SK-N-SH treated with all-trans-retinoic acid at 6 μM for 48 hours (cell line): ENCODE measurements around the gene SCAMP3.
A peak's percentile ranks its signal among the peaks of the same experiment; 100 is the strongest.
"Not testable (repeated sequence)": the region's sequence is repeated elsewhere in the genome, so short reads cannot be mapped to it uniquely, and the experiment has no call there.

ENCODE experiments used
- ATAC-seq: fragments of 200-7000 bp; cut with Tn5 transposase; 3 replicates; pipeline ENCODE4 v1.9.1; 2020; ENCODE audit warnings: mild to moderate bottlenecking, moderate library complexity
- ARNTL ChIP-seq: fragments of 450-650 bp; formaldehyde crosslinking; IDR thresholded peaks from 2 replicates; pipeline ENCODE4 v1.5.0; 2020; ENCODE audit warnings: low read depth, mild to moderate bottlenecking, moderate library complexity, borderline replicate concordance
- BACH2 ChIP-seq: fragments of 250-450 bp; sonication (Bioruptor Pico); IDR thresholded peaks from 2 replicates; pipeline ENCODE4 v1.9.0; 2021; ENCODE audit warnings: mild to moderate bottlenecking, borderline replicate concordance
- CSDC2 ChIP-seq: fragments of 250-450 bp; sonication (Bioruptor Pico); IDR thresholded peaks from 2 replicates; pipeline ENCODE4 v1.5.0; 2020; ENCODE audit warnings: mild to moderate bottlenecking, moderate library complexity
- ESRRG ChIP-seq: fragments of 250-450 bp; sonication (Bioruptor Pico); IDR thresholded peaks from 2 replicates; pipeline ENCODE4 v1.6.1; 2021; ENCODE audit warnings: mild to moderate bottlenecking
- ISL1 ChIP-seq: fragments of 250-450 bp; sonication (Bioruptor Pico); IDR thresholded peaks from 2 replicates; pipeline ENCODE4 v2.1.2; 2022; ENCODE audit warnings: mild to moderate bottlenecking, moderate library complexity
- OSR1 ChIP-seq: fragments of 250-450 bp; sonication (Bioruptor Pico); IDR thresholded peaks from 2 replicates; pipeline ENCODE4 v1.8.0; 2022; ENCODE audit warnings: moderate library complexity, mild to moderate bottlenecking, inconsistent platforms
- PPARA ChIP-seq: fragments of 250-450 bp; sonication (Bioruptor Pico); IDR thresholded peaks from 2 replicates; pipeline ENCODE4 v1.5.0; 2020; ENCODE audit warnings: mild to moderate bottlenecking, borderline replicate concordance
- SNAI2 ChIP-seq: fragments of 250-450 bp; sonication (Bioruptor Pico); IDR thresholded peaks from 2 replicates; pipeline ENCODE4 v1.5.0; 2020; ENCODE audit warnings: mild to moderate bottlenecking, moderate library complexity
- TCF4 ChIP-seq: fragments of 250-450 bp; sonication (Bioruptor Pico); IDR thresholded peaks from 2 replicates; pipeline ENCODE4 v1.8.0; 2021; ENCODE audit warnings: mild to moderate bottlenecking, moderate library complexity, borderline replicate concordance
- TOX ChIP-seq: fragments of 250-450 bp; sonication (Bioruptor Pico); IDR thresholded peaks from 2 replicates; pipeline ENCODE4 v1.8.0; 2021; ENCODE audit warnings: mild to moderate bottlenecking, moderate library complexity, borderline replicate concordance
- ZC3H10 ChIP-seq: fragments of 250-450 bp; sonication (Bioruptor Pico); IDR thresholded peaks from 2 replicates; pipeline ENCODE4 v1.5.1; 2021; ENCODE audit warnings: mild to moderate bottlenecking, moderate library complexity
- ZFP3 ChIP-seq: fragments of 250-450 bp; sonication (Bioruptor Pico); IDR thresholded peaks from 2 replicates; pipeline ENCODE4 v1.5.0; 2020; ENCODE audit warnings: mild to moderate bottlenecking, moderate library complexity
- ZFP30 ChIP-seq: fragments of 450-650 bp; formaldehyde crosslinking; IDR thresholded peaks from 2 replicates; pipeline ENCODE4 v1.5.0; 2022; ENCODE audit warnings: mild to moderate bottlenecking, moderate library complexity
- ZNF565 ChIP-seq: fragments of 450-650 bp; formaldehyde crosslinking; conservative IDR thresholded peaks from 2 replicates; pipeline ENCODE4 v1.5.0; 2020; ENCODE audit warnings: low read depth, mild to moderate bottlenecking, moderate library complexity
- ZNF70 ChIP-seq: fragments of 450-650 bp; formaldehyde crosslinking; IDR thresholded peaks from 2 replicates; pipeline ENCODE4 v1.5.0; 2020; ENCODE audit warnings: mild to moderate bottlenecking, moderate library complexity
- ZNF8 ChIP-seq: fragments of 450-650 bp; formaldehyde crosslinking; IDR thresholded peaks from 2 replicates; pipeline ENCODE4 v1.5.0; 2020; ENCODE audit warnings: mild to moderate bottlenecking, moderate library complexity
- TF ChIP-seq, protein P1 (sequence below): fragments of 250-450 bp; sonication (Bioruptor Pico); IDR thresholded peaks from 2 replicates; pipeline ENCODE4 v1.5.1; 2021; ENCODE audit warnings: mild to moderate bottlenecking, moderate library complexity
- TF ChIP-seq, protein P2 (sequence below): fragments of 250-450 bp; sonication (Bioruptor Pico); IDR thresholded peaks from 2 replicates; pipeline ENCODE4 v1.8.0; 2021; ENCODE audit warnings: low read depth, mild to moderate bottlenecking, moderate library complexity, borderline replicate concordance
- TF ChIP-seq, protein P3 (sequence below): fragments of 250-450 bp; sonication (Bioruptor Pico); IDR thresholded peaks from 2 replicates; pipeline ENCODE4 v1.5.0; 2020; ENCODE audit warnings: mild to moderate bottlenecking, moderate library complexity

The SCAMP3 gene

DNA sequence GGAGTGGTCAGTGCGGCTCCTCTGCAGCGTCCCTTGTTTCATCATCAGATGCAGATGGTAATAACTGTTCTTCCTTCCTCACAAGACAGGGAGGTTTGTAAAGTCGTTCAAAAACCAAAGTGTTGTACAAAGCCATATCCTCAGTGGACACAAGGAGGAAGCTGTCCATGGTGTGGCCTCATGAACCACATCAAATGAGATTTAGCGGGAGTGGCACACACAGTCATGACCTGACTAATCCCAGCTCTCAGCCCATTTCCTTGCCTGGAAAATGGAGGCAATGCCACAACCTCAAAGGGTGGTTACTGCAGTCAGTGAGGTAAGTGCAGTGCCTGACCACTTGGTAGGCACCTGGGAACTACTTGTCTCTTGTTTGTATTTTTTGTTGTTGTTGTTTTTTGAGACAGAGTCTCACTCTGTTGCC, 20.3 kb downstream of the SCAMP3 start:
- ATAC-seq, result no peak
- TF ChIP-seq ZFP30 (CRISPR knock-in tag) (no peak), TCF4 (CRISPR knock-in tag) (no peak), ISL1 (no peak), ARNTL (no peak), OSR1 (no peak)
- TF ChIP-seq, protein P1, sequence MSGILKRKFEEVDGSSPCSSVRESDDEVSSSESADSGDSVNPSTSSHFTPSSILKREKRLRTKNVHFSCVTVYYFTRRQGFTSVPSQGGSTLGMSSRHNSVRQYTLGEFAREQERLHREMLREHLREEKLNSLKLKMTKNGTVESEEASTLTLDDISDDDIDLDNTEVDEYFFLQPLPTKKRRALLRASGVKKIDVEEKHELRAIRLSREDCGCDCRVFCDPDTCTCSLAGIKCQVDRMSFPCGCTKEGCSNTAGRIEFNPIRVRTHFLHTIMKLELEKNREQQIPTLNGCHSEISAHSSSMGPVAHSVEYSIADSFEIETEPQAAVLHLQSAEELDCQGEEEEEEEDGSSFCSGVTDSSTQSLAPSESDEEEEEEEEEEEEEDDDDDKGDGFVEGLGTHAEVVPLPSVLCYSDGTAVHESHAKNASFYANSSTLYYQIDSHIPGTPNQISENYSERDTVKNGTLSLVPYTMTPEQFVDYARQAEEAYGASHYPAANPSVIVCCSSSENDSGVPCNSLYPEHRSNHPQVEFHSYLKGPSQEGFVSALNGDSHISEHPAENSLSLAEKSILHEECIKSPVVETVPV (CRISPR knock-in tag), result no peak
- TF ChIP-seq, protein P2, sequence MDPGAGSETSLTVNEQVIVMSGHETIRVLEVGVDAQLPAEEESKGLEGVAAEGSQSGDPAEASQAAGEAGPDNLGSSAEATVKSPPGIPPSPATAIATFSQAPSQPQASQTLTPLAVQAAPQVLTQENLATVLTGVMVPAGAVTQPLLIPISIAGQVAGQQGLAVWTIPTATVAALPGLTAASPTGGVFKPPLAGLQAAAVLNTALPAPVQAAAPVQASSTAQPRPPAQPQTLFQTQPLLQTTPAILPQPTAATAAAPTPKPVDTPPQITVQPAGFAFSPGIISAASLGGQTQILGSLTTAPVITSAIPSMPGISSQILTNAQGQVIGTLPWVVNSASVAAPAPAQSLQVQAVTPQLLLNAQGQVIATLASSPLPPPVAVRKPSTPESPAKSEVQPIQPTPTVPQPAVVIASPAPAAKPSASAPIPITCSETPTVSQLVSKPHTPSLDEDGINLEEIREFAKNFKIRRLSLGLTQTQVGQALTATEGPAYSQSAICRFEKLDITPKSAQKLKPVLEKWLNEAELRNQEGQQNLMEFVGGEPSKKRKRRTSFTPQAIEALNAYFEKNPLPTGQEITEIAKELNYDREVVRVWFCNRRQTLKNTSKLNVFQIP, result no peak

DNA sequence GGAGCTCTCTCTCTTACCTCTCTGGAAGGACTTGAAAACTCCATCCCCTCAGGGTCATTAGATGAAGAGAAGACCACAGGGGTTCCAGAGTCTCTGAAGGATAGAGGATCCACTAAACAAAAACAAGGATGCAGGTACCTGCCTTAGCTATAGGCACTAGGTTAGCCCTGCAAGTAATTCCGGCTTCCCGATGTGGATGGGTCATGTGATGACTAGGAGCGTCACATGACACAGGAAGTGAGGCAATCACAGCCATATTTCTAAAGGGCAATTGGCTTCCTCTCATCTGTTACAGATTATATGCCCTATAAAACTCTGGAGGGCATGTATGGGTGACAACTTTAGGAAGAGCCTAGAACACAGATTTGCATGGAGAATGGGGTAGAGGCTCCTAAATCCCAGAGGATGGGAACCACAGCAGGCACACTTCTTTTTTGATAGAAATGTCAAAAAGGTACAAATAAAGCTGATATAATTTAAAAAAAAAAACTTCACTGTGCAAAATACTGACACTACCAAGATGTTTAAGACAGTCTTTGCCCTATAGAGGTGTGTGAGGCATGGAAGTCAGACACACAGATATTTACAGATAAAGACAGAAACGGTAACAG, 21.0 kb downstream of the SCAMP3 start:
- peak; percentile 48 for ATAC-seq
- TF ChIP-seq BACH2, result no peak
- TF ChIP-seq, protein P1 (CRISPR knock-in tag), result no peak
- no peak for TF ChIP-seq CSDC2
- peak; percentile 46; the same call in 1 of the 2 replicates for TF ChIP-seq TCF4 (CRISPR knock-in tag)

DNA sequence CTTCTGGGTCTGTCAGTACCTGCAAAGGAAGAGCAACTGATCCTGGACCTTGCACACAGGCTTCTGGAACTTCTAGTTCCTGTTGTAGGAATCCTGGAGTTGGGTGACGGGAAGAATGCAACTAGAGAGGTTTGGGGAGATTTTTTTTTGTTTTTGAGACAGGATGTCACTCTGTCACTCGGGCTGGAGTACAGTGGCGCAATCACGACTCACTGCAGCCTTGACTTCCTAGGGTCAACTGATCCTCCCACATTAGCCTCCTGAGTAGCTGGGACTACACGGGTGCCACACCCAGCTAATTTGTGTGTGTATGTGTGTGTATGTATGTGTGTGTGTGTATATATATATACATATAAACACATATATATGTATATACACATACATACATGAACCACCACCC, 25.7 kb downstream of the SCAMP3 start:
- no peak for ATAC-seq
- no peak for TF ChIP-seq BACH2
- no peak for TF ChIP-seq ZNF8 (CRISPR knock-in tag)
- no peak for TF ChIP-seq ZC3H10 (CRISPR knock-in tag)
- TF ChIP-seq TOX (CRISPR knock-in tag), result no peak

DNA sequence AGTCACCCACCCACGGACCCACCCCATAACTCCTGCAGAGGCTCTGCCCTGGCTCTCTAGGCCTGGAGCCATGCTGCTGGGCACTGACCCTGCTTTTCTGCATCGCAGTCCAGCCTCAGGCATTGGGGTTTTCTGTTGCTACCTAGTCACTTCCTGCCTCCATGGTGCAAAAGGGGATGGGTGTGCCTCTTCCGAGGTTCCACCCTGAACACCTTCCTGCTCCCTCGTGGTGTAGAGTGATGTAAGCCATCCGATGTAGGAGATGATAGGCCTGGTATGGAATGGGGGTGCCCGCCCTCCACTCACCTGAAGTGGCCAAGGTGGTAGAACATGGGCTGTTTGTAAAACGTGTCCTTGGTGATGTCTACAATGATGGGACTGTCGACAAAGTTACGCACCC, 26.8 kb downstream of the SCAMP3 start:
- not testable (repeated sequence) for ATAC-seq

DNA sequence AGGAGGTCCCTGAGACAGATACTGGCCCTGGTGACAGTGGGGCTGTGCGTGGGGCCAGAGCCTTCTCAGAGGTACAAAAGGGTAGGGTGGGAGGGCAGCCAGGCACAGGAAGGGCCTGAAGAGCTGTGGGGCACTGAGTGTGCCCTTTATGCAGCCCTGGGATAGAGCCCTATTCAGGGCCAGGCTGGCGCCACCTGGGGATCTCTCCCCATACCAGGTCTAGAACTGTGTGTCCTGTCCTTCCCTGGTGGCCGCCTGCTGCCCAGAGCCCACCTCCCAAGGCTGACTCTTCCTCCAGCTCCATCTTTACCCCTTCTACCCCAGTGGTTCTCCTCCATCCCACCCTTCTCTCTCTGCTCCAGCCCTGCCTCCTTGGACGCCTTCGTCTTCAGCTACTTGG, 28.7 kb downstream of the SCAMP3 start:
- ATAC-seq, result peak; percentile 7

DNA sequence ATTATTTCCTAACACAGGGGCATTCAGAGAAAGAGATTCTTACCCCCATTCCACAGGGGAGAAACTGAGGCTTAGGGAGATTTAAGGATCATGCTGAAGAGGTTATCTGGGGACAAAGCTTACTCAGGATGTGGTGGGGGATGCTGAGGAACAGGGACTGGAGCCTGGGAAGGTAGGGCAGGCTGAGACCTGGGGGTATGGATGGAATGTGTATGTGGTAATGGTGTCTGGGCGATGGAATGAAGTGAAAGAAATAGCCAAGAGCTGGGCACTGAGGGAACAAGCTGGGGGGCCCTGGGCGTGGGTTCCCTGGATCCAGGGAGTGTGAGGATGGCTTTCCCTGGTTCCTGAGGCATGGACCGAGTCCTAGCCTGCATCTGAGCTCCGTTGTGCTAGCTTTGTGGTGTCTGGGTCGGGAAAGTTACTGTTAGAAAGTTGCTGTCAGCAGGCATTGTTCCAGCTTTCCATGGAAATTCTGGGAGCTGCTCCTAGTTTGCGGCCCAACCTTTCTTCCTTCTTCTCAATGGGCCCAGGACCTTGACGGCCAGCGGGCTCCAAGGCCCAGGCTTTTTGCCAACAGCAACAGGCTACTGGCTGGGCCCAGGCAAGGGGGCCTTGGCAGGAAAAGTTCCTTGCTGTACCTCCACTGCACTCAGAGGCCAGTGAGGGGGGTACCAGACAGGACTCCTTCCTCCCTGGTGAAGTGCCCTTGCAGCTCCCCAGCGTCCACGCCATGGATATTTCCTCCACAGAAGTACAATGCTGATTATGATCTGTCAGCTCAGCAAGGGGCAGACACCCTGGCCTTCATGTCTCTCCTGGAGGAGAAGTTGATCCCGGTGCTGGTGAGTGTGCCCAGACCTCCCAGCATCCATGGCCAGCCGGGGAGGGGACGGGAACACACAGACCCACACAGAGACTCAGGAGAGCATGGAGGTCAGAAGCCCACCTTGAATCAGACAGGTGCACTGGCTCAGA, 29.9 kb downstream of the SCAMP3 start:
- ATAC-seq, result not testable (repeated sequence)

DNA sequence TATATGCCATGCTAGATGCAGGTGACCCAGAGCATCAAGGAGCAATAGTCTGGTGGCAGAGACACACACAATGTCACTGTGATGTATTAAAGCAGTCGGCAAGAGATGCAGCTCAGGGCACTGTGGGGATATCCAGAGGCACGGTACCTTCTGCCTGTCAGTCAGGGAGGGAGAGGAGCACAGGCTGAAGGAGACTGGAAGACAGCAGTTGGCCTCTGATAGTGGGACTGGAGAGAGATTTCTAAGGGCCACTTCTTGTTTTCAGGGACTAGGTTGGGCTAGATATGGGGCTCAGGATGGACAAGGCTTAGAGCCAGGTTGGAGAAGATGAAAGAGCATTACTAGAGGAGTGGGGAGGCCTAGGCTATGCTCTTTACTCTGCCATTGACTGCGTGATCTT, 30.9 kb downstream of the SCAMP3 start:
- ATAC-seq, result not testable (repeated sequence)

DNA sequence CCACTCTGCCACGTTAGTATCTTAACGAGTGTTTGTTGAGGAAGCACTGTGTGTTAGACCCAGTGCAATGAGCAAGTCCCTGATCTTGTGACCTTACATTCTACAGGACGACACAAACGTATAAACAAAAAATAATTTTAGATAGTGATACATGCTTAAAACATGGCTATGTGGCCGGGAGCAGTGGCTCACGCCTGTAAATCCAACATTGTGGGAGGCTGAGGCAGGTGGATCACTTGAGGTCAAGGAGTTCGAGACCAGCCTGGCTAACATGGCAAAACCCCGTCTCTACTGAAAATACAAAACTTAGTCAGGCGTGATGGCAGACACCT, 34.1 kb downstream of the SCAMP3 start:
- no peak for ATAC-seq
- TF ChIP-seq ZNF565 (CRISPR knock-in tag) (no peak), ESRRG (no peak), OSR1 (no peak), PPARA (no peak), ARNTL (no peak), BACH2 (no peak), ISL1 (no peak), ZNF70 (CRISPR knock-in tag) (no peak; the same call in 1 of the 2 replicates), ZC3H10 (CRISPR knock-in tag) (no peak), ZFP30 (CRISPR knock-in tag) (no peak), ZFP3 (no peak), TCF4 (CRISPR knock-in tag) (no peak), SNAI2 (CRISPR knock-in tag) (no peak)
- TF ChIP-seq, protein P3, sequence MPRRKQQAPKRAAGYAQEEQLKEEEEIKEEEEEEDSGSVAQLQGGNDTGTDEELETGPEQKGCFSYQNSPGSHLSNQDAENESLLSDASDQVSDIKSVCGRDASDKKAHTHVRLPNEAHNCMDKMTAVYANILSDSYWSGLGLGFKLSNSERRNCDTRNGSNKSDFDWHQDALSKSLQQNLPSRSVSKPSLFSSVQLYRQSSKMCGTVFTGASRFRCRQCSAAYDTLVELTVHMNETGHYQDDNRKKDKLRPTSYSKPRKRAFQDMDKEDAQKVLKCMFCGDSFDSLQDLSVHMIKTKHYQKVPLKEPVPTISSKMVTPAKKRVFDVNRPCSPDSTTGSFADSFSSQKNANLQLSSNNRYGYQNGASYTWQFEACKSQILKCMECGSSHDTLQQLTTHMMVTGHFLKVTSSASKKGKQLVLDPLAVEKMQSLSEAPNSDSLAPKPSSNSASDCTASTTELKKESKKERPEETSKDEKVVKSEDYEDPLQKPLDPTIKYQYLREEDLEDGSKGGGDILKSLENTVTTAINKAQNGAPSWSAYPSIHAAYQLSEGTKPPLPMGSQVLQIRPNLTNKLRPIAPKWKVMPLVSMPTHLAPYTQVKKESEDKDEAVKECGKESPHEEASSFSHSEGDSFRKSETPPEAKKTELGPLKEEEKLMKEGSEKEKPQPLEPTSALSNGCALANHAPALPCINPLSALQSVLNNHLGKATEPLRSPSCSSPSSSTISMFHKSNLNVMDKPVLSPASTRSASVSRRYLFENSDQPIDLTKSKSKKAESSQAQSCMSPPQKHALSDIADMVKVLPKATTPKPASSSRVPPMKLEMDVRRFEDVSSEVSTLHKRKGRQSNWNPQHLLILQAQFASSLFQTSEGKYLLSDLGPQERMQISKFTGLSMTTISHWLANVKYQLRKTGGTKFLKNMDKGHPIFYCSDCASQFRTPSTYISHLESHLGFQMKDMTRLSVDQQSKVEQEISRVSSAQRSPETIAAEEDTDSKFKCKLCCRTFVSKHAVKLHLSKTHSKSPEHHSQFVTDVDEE (CRISPR knock-in tag), result no peak
